Endothelial cell of umbilical vein (primary cell): ENCODE measurements around the gene SLC25A33. TPM values are rescaled to one million over a fixed set of nuclear protein-coding genes. Genes with fewer than 3 reads are reported as not detected.

ENCODE experiments used
- BruUV-seq: library from RNA; stranded (reverse); fragments of 400-500 nt; replicated peaks from 2 replicates; lab custom pipeline; 2021; lab: Mats Ljungman, UMichigan
- CTCF ChIA-PET: fragments of 300-600, 350-600 bp; sonication (Branson Sonifier 250); formaldehyde crosslinking; loops from one replicate; lab custom pipeline; 2021; ENCODE audit warnings: antibody characterized with exemption, inconsistent platforms; lab: Charles Lee
- POLR2A ChIA-PET: fragments of 300-600, 350-600 bp; sonication (Branson Sonifier 250); formaldehyde crosslinking; loops from one replicate; lab custom pipeline; 2021; ENCODE audit warnings: antibody characterized with exemption, inconsistent platforms; lab: Charles Lee
- DNase-seq: peaks from one replicate; pipeline ENCODE4 v3.0.0-alpha.2; 2011; ENCODE audit warnings: low read depth, low spot score
- FAIRE-seq: peaks from 2 replicates; lab custom pipeline; 2011; peaks lifted over from hg19 to GRCh38; lab: Jason Lieb, UNC
- H2AFZ ChIP-seq: 2 replicates; pipeline ENCODE4 v1.6.0; 2012; ENCODE audit warnings: low read depth, low read length, control low read depth, inconsistent platforms
- H3K27ac ChIP-seq: 2 replicates; pipeline ENCODE4 v1.5.1; 2011; ENCODE audit warnings: low read depth, mild to moderate bottlenecking, control low read depth, low read length, moderate library complexity; ENCODE audit not compliant: insufficient read depth
- H3K27me3 ChIP-seq, 2 experiments: 2 replicates each; pipeline versions ENCODE4 v1.6.0 to v1.6.1; 2011; ENCODE audit warnings: low read length in 2 of 2, mixed read lengths in 1 of 2; ENCODE audit not compliant: control insufficient read depth in 2 of 2, insufficient read depth in 2 of 2
- H3K36me3 ChIP-seq, 2 experiments: 2 replicates in 1 of 2; 3 replicates in 1 of 2; pipeline ENCODE4 v1.5.1; 2011; ENCODE audit warnings: low read length in 2 of 2, mild to moderate bottlenecking in 1 of 2, moderate library complexity in 1 of 2; ENCODE audit not compliant: control insufficient read depth in 2 of 2, insufficient read depth in 2 of 2; ENCODE audit errors: extremely low read depth in 1 of 2
- H3K4me1 ChIP-seq: 3 replicates; pipeline ENCODE4 v1.5.1; 2011; ENCODE audit warnings: mild to moderate bottlenecking, low read length; ENCODE audit not compliant: control insufficient read depth, insufficient read depth; ENCODE audit errors: extremely low read depth
- H3K4me2 ChIP-seq: 2 replicates; pipeline ENCODE4 v1.6.1; 2011; ENCODE audit warnings: low read length, control low read depth, mixed read lengths; ENCODE audit not compliant: insufficient read depth
- H3K4me3 ChIP-seq, 3 experiments: fragments of 200-600 bp in 1 of 3; sonication (generic), shearing (Covaris generic) in 1 of 3; replicated peaks in 1 of 3; 2 replicates each; pipeline ENCODE4 v1.5.1; 2011 to 2016; ENCODE audit warnings: control low read depth in 3 of 3, low read length in 3 of 3, mild to moderate bottlenecking in 2 of 3, inconsistent platforms in 1 of 3, low read depth in 1 of 3, moderate library complexity in 1 of 3; ENCODE audit not compliant: insufficient read depth in 1 of 3
- H3K79me2 ChIP-seq: 2 replicates; pipeline ENCODE4 v1.6.0; 2012; ENCODE audit warnings: low read length, inconsistent platforms; ENCODE audit not compliant: control insufficient read depth, insufficient read depth
- H3K9ac ChIP-seq: replicated peaks from 2 replicates; pipeline ENCODE3; 2011; ENCODE audit warnings: low read length, control low read depth; ENCODE audit not compliant: insufficient read depth; ENCODE audit errors: extremely low read depth
- H3K9me1 ChIP-seq: replicated peaks from 3 replicates; pipeline ENCODE4 v1.6.0; 2011; ENCODE audit warnings: mild to moderate bottlenecking, low read length; ENCODE audit not compliant: control insufficient read depth, insufficient read depth; ENCODE audit errors: extremely low read depth
- H3K9me3 ChIP-seq: replicated peaks from 2 replicates; pipeline ENCODE4 v1.5.1; 2012; ENCODE audit warnings: low read length, inconsistent platforms; ENCODE audit not compliant: control insufficient read depth, insufficient read depth
- H4K20me1 ChIP-seq: replicated peaks from 2 replicates; pipeline ENCODE3; 2011; ENCODE audit warnings: mild to moderate bottlenecking, low read length; ENCODE audit not compliant: control insufficient read depth, insufficient read depth; ENCODE audit errors: extremely low read depth
- GATA2 ChIP-seq: IDR thresholded peaks from 2 replicates; pipeline ENCODE4 v1.7.0; 2011; ENCODE audit warnings: low read depth, mild to moderate bottlenecking, moderate library complexity, mixed read lengths, low read length; ENCODE audit not compliant: insufficient read length, insufficient read depth
- JUN ChIP-seq: IDR thresholded peaks from 2 replicates; pipeline ENCODE4 v1.6.1; 2011; ENCODE audit warnings: borderline replicate concordance, low read depth; ENCODE audit not compliant: insufficient read length, insufficient read depth
- POLR2A ChIP-seq: IDR thresholded peaks from 2 replicates; pipeline ENCODE4 v1.6.1; 2012; ENCODE audit warnings: low read depth, mild to moderate bottlenecking, control low read depth, low read length
- POLR2AphosphoS5 ChIP-seq: IDR thresholded peaks from 2 replicates; pipeline ENCODE4 v1.6.1; 2012; ENCODE audit warnings: low read depth, mild to moderate bottlenecking, control low read depth, low read length, moderate library complexity; ENCODE audit not compliant: insufficient read depth
- dilution Hi-C: fragments of 300-500 bp; cut with MboI; formaldehyde crosslinking; loops from one replicate; pipeline ENCODE4 v1.15.0; 2019; ENCODE audit warnings: low sequenced_read_pairs; ENCODE audit not compliant: extremely low pct_ligation_motif_present
- intact Hi-C: fragments of 100-400 bp; cut with micrococcal nuclease; formaldehyde crosslinking; loops from one replicate; pipeline ENCODE4 v1.10.0; 2022
- polyA plus RNA-seq, 4 experiments: library from polyadenylated mRNA; depleted of rRNA in 3 of 4; stranded (reverse) in 3 of 4; unstranded in 1 of 4; fragments of >200 nt; gene quantifications; 2 replicates each; pipeline versions ENCODE4 v1.2.1 to v1.2.3, GENCODE V29; 2011 to 2012; ENCODE audit warnings: missing spikeins in 1 of 4
- total RNA-seq: library from RNA; stranded (reverse); gene quantifications from 2 replicates; pipeline ENCODE4 v1.2.3, GENCODE V29; 2021
- TF ChIP-seq, protein P1 (sequence below), 2 donors: IDR thresholded peaks; 1 replicate in 1 of 2; 2 replicates in 1 of 2; pipeline ENCODE4 v1.5.1; 2011; ENCODE audit warnings: low read length in 2 of 2, mild to moderate bottlenecking in 2 of 2, moderate library complexity in 2 of 2, control low read depth in 1 of 2, inconsistent platforms in 1 of 2, low read depth in 1 of 2; ENCODE audit not compliant: insufficient read depth in 1 of 2; ENCODE audit errors: extremely low read depth in 1 of 2

SLC25A33 gene
- total and polyA plus RNA-seq, 2 donors (not counting 3 experiments of a cell fraction or from before 2014, with no cell fraction given): 3.8 to 6.6 TPM

DNA sequence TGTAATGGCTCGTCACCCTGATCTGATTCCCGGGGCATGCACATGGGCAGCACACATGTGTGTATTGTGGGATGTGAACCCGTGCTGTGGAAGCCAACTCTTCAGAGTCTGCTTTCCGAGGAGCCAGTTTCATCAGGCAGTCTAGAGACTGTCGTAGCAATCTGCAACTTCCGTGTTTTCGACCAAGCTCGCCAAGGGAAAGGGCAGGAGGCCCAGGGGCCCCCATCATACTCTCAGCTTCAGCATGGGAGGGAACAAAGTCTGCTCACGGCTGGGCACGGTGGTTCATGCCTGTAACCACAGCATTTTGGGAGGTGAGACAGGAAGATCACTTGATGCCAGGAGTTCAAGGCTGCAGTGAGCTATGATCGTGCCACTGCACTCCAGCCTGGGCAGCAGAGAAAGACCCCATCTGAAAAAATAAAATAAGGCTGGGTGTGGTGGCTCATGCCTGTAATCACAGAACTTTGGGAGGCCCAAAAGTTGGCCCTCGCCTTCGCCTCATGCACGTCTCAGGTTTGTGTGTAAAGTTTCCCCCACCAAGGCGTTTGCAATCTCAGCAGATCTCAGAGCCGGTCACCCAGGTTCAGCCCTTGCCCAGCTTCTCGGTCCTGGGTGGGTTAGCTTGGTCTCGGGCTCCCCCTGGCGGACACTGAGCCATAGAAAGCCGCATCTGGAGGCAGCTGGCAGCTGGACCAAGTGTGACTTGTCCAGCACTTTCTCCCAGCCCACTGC, 48.5 kb upstream of the SLC25A33 start:
- ChIA-PET POLR2A (interaction anchor here (0.7 kb wide), 3 partner anchors 20 to 287 kb away, joined by 3 to 7 read pairs (median 6); no protein-coding TSS in a partner anchor), CTCF (interaction anchor here (0.5 to 9.5 kb wide), 56 partner anchors 8 to 432 kb away, joined by 3 to 317 read pairs (median 4); partner anchors contain the start of genes H6PD, SLC25A33, SPSB1 and TMEM201)
- no peaks in the 10 kb centered on the region for H3K4me1 ChIP-seq
- TF ChIP-seq POLR2A (no peak), JUN (no peak), POLR2AphosphoS5 (no peak), GATA2 (no peak)
- TF ChIP-seq, protein P1, sequence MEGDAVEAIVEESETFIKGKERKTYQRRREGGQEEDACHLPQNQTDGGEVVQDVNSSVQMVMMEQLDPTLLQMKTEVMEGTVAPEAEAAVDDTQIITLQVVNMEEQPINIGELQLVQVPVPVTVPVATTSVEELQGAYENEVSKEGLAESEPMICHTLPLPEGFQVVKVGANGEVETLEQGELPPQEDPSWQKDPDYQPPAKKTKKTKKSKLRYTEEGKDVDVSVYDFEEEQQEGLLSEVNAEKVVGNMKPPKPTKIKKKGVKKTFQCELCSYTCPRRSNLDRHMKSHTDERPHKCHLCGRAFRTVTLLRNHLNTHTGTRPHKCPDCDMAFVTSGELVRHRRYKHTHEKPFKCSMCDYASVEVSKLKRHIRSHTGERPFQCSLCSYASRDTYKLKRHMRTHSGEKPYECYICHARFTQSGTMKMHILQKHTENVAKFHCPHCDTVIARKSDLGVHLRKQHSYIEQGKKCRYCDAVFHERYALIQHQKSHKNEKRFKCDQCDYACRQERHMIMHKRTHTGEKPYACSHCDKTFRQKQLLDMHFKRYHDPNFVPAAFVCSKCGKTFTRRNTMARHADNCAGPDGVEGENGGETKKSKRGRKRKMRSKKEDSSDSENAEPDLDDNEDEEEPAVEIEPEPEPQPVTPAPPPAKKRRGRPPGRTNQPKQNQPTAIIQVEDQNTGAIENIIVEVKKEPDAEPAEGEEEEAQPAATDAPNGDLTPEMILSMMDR (IDR thresholded peaks at IDR 0.05; ENCODE audit: extremely low read depth in 1 of 2, insufficient read depth in 1 of 2, low read depth in 1 of 2, low read length in 2 of 2): peak; percentile 80 to 93
- H3K9ac ChIP-seq: no peak overlapping the region
- H3K27ac ChIP-seq: no peak overlapping the region
- H3K36me3 ChIP-seq: no peaks in the 10 kb centered on the region
- no peak overlapping the region for H3K4me3 ChIP-seq
- H3K9me3 ChIP-seq: no peaks in the 10 kb centered on the region
- H4K20me1 ChIP-seq: no peaks in the 10 kb centered on the region
- no TSS peak for BruUV-seq
- dilution Hi-C loops (no loop called here), intact Hi-C loops (loop anchor here (1.0 to 5.0 kb wide), 4 partner anchors 34 to 288 kb away; no protein-coding TSS in a partner anchor)
- H3K4me2 ChIP-seq: no peak overlapping the region
- no peaks in the 10 kb centered on the region for H3K79me2 ChIP-seq
- no peak overlapping the region for H2AFZ ChIP-seq
- no peaks in the 10 kb centered on the region for H3K9me1 ChIP-seq
- no peaks in the 10 kb centered on the region for H3K27me3 ChIP-seq
- peak; percentile 81 for DNase-seq
- FAIRE-seq: peak; percentile 97
